NCI-H1436 (cell line): ENCODE data around the gene TMEM214.

ENCODE experiments used
- DNase-seq: peaks from one replicate; lab custom pipeline; 2025; lab: John Stamatoyannopoulos, UW

TMEM214 gene

DNA sequence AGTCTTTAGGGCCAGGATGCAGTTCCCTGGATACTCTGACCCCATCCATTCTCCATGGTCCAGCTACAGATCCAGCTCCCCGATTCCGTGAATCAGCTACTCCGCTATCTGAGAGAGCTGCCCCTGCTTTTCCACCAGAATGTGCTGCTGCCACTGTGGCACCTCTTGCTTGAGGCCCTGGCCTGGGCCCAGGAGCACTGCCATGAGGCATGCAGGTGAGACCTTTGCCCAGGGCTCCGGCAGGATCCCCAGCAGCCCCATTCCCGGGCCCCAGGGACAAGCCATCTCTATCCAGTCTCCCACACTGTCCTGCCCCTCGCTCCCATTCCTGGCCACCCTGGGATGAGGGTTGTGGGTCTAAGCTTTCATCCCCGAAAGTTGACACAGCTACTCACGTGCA lies 7.5 kb downstream of the TMEM214 start:
- DNase-seq, result no peak

DNA sequence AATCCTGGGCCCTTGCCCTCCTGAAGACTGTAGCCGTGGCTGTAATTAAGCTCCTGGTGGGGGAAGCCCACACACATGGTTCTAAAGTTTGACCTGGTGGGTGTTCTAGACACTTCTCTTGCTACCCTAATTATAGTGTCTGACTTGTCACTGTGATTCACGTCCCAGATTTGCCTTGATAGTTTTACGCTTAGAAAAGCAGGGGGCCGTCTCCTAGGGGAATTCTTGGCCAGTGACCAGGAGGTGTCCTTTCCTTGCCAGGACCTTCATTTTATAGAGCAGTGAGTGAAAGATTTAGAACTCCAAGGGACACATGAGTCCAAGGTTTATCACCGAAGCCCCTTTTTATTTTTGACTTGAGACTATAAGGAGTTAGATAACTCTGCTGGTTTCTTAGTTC lies 9.0 kb downstream of the TMEM214 start:
- no peak for DNase-seq

DNA sequence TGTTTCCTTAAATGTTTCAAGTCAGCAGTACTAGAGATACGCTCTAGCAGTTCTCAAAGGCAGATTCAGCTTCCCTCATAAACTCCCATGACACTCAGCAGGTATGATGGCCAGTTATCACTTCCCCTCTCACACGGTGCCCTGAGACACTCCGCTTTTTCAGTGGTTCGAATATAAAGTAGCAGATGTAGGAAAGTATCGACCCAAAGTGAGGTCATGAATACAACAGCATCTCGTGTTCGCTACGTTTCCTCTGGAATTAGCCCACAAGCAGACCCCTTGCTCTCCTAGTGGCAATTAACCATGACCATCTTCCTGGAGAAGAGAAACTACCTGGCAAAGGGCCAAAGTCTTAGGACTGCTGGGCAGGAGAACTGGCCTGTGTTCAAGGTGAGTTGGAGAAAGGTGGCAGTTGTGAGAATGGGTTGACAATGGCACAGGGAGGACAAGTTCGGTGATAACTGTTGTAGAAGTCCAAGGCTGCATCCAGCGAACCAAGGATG lies 9.4 kb downstream of the TMEM214 start:
- no peak for DNase-seq

DNA sequence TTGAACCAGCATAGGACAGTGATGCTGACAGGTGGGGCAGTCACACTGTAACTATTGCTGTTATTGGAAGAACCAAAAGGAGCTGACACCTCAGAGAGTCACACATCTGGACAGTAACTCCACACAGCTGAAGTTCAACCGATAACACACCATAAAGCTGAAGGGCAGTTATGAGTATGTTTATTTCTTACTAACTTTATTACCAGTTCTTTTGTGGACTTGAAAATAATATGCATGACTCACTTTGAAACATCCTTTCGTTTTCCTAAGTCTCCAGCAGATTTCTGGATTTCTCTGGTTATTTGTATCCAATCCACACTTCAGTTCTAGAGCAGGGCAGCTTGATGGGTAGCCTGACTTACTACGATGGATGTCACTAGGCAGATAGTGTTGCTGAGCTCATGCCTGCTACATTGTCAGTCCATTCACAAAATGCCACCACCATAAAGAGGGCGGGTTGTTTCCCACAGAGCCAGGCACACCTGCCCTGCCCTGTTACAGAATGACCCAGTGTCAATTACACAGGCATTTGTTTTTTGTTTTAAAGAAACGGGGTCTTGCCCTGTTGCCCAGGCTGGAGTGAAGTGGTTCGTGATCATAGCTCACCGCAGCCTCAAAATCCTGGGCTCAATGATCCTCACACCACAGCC lies 10.3 kb downstream of the TMEM214 start:
- no peak for DNase-seq

DNA sequence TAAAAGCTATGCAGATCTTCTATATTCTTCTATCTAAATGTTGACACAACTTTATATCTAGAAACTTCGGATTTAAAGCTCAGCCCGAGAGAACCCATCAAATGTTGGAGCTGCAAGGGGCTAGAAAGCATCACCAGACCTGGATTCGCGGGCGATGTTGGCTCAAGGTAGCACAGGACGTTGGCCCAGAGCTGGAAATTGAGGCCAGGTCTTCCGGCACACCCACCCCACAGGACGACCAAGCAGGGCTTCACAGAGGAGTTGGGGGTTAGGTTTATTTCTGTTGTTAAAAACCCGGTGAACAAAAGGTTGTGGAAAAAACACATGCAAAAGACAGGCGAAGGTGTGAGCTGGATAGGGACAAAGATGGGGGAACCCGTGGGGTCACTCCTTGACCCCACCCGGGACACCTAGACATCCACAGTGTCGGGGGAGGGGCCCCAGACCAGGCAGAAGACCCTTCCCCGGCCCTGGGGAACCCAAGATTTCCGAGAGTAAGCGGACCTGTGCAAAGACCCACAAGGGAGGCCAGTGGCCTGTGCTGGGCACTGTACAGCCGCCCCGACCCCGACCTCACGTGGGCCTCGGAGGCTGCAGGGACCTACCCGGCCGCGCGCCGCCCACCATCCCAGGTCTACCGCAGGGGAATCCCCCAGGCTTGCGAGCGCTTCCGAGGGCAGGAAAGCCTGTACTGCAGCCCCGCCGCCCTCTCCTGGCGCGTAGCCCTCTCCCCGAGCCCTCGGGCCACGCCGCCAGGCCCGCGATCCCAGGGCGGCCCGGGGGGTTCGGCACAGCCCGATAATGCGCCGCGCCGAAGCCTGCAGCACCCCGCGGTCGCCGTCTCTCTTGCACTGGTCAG lies 16.9 kb downstream of the TMEM214 start:
- DNase-seq, result peak; percentile 9

DNA sequence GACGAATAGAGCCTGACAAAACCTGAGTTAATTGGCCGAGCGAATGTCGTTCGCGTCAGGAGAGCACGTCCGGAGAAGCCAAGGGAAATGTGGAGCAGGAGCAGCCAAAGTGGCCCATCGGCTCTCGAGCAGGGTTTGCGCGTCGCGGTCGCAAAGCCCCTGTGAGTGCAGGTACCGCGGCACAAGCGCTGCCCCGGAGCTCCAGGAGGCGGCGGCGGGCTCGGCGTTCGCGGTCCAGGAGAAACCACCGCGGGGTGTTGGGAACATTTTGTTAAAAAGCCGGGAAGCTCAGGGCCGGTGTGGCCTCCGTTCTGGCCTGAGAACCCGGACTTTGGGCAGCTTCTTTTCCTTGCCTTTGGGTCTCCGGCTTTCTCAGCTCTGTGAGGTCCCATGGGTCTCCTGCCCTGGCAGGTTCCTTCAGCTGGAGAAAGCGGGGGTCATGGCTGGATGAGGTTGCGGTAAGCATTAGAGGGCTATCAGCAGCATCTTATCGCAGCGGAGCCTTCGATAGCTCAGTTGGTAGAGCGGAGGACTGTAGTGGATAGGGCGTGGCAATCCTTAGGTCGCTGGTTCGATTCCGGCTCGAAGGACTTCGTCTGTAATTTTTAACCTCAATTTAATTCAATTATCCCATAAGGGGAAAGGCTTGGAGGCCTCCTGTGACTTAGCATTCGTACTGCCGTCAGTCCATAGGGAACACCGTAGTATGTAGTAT lies 17.7 kb downstream of the TMEM214 start:
- peak; percentile 84 for DNase-seq

GRCh38 chr2:27050996-27051901 lies 18.5 kb downstream of the TMEM214 start, which contains the start of gene AGBL5:
Gene AGBL5 (plus strand): TSS chr2:27051668. CDS start chr2:27052959, 1,291 bp downstream.
- peak; percentile 90 for DNase-seq

- DNase-seq, result no peak
These were observed 19.3 kb downstream of the TMEM214 start for GRCh38 chr2:27051902-27052645.

DNA sequence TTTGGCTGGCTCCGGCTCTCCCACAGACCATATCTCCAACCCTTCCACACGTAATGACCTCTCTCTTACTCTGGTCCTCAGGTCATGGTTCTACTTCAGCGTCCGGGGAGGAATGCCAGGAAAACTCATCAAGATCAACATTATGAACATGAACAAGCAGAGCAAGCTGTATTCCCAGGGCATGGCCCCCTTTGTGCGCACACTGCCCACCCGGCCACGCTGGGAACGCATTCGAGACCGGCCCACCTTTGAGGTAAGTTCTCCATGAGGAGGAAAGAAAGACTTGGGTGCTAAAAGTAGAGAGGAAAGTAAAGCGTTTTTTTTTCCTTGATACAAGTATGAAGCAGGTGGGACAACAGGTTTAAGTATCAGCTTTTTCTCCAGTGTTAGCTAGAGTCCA lies 20.6 kb downstream of the TMEM214 start:
- no peak for DNase-seq

DNA sequence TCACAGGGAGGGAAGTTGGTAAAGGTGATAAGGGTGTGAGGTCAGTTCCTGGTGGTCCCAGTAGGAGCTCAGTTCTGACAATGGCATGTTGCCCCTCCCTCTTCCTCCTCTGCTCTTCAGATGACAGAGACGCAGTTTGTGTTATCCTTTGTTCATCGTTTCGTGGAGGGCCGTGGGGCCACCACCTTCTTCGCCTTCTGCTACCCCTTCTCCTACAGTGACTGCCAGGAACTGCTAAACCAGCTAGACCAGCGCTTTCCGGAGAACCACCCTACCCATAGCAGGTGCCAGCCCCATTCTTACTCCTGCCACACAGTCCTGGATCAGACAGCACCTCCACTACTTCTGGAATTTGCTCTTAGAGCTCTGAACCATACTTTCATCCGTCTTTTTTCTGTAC lies 21.0 kb downstream of the TMEM214 start:
- no peak for DNase-seq

DNA sequence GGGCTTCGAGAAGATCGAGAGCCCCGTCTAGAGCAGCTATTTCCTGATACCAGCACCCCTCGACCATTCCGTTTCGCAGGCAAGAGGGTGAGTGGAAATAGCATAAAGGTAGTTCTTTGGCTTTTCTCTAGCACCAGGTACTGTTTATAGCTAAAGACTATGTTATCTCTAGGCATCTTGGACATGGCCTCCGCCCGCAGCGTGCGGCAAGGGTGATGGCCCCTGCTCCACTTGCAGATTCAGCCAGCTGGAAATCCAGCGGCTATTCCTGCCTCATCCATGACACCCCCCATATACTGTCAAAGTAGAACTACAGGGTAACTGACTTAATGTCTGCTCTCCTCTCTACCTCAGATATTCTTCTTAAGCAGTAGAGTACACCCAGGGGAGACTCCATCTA lies 22.0 kb downstream of the TMEM214 start:
- DNase-seq, result no peak

DNA sequence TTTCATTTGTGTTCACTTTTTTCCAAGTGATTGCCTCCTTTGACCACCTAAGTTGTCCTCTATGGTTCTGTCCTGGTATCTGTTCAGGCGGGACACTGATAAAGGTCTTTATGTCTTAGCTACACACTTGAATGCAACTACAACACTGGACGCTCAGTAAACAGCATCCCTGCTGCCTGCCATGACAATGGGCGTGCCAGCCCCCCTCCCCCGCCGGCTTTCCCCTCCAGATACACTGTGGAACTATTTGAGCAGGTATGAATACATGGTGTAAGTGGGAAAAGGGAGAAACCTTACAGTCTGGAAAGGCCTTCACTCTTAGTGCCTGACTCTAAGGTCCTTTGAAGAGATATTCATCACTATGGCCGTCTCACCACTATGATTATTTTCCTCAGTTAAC lies 24.4 kb downstream of the TMEM214 start:
- DNase-seq, result no peak

DNA sequence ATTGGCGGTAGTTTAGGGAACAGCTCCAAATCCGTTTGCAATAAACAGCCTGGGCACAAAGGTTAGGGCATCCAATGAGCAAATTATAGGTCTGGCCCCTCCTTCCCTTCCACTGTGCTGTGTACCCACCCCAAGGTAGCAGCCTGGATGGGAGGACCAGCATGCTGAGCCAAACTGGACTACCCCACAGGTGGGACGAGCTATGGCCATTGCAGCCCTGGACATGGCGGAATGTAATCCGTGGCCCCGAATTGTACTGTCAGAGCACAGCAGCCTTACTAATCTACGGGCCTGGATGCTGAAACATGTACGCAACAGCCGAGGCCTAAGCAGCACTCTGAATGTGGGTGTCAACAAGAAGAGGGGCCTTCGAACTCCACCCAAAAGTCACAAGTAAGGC lies 25.4 kb downstream of the TMEM214 start:
- DNase-seq, result no peak

- DNase-seq, result no peak
These were observed 26.5 kb downstream of the TMEM214 start for GRCh38 chr2:27059141-27059820.

GRCh38 chr2:27060323-27060722 lies 27.6 kb downstream of the TMEM214 start:
- DNase-seq, result no peak

DNA sequence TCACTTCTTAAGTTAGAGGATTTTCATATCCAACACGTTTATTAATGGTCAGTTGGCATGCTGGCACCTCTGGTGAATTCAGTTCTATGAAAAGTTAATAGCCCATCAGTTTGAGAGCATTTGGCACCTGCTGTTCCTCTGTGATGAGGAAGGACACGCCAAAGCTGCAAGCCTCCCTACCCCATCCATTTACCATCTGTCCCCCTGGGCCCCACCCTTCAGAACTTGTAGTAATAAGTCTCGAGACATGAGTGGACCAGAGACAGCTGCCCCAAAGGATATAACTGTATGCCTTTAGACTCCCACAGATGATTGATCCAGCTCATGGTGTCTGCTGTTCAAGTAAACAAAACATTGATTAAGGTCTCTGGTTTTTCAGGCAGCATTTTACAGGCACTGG lies 32.4 kb downstream of the TMEM214 start:
- no peak for DNase-seq

DNA sequence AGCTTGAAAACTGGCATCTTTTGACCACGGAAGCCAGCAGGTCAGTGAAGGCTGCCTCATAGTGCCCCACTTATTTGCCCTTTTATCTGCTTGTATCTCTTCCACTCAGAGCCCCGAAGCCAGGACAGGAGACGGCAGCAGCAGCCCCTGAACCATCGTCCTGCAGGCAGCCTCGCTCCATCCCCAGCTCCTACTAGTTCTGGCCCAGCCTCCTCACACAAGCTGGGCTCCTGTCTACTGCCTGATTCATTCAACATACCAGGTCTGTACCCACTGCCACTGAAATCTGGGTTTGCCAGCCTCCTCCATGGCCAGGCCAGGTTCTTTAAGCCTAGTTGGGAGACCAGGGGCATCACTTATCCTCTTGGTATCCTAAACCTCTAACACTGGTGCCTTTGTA lies 34.6 kb downstream of the TMEM214 start:
- DNase-seq, result no peak

DNA sequence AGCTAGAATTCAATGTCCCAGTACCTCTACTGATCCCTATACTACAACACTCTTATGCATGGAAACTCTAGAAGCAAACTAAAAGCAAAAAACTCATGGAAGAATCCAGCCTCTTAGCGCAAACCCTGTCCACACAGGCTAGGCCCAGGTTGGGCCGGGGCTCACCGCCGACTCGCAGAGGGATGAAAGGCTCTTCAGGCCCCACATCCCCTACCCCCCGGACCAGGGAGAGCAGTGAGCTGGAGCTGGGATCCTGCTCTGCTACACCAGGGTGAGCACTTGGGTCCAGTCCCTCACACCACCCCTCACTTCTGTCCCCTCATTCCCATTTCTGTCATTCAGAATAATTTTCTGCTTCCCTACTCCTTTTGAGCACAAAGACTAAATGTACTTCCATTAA lies 36.7 kb downstream of the TMEM214 start:
- no peak for DNase-seq

- DNase-seq, result no peak
These were observed 37.3 kb downstream of the TMEM214 start for GRCh38 chr2:27069961-27070618.
